Right kidney (tissue), 1 donor: Measurements from ENCODE around the gene OR4D10.

Experiments
- DNase-seq: peaks from one replicate; pipeline ENCODE4 v3.0.0-alpha.2; 2016

OR4D10 gene

DNA sequence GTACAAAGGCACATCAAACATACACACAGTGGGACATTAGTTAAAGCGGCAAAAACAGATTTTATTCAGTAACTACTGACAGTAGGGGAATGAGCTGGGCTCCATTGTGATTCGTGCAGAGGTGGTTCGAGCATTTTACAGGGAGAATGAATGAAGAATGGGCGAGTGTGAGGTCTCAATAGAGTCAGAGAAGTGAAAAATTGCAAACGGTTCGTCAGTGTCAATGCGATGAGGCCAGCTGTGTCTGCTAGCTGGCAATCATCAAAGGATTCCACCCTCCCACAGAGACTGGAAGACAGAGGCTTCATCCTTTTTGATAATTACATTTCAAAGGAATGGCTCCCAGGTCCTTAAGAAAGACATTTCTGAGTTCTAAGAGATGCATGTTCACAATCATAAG is 55.6 kb downstream of the OR4D10 start:
- DNase-seq, result peak; percentile 12
